ENCODE results near the gene CFB.

DNA sequence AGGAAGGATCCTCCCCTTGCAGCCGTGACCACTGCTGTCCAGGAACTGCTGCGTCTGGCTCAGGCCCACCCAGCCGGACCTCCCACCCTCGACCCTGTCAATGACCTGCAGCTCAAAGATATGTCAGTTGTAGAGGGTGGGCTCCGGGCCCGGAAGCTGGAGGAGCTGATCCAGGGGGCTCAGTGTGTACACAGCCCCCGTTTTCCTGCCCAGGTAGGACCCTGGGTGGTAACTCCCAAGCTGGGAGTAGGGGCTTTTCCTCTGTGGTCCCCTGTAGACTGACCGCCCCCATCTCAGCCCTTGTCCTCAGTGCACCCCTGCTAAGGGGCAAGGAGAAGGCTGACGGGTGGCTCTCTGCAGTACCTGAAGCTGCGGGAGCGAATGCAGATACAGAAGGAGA is 22.4 kb downstream of the CFB start:
- no peak for TF ChIP-seq EZH2 (IDR thresholded peaks at IDR 0.05; ENCODE audit: borderline replicate concordance, low read length)
- TF ChIP-seq, protein P1, sequence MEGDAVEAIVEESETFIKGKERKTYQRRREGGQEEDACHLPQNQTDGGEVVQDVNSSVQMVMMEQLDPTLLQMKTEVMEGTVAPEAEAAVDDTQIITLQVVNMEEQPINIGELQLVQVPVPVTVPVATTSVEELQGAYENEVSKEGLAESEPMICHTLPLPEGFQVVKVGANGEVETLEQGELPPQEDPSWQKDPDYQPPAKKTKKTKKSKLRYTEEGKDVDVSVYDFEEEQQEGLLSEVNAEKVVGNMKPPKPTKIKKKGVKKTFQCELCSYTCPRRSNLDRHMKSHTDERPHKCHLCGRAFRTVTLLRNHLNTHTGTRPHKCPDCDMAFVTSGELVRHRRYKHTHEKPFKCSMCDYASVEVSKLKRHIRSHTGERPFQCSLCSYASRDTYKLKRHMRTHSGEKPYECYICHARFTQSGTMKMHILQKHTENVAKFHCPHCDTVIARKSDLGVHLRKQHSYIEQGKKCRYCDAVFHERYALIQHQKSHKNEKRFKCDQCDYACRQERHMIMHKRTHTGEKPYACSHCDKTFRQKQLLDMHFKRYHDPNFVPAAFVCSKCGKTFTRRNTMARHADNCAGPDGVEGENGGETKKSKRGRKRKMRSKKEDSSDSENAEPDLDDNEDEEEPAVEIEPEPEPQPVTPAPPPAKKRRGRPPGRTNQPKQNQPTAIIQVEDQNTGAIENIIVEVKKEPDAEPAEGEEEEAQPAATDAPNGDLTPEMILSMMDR (conservative IDR thresholded peaks at IDR 0.05 in 1 of 2, IDR thresholded peaks at IDR 0.05 in 1 of 2; ENCODE audit: extremely low read depth in 1 of 2, insufficient read depth in 1 of 2, low read depth in 1 of 2, low read length in 2 of 2), result no peak
